ENCODE measurements around the gene OR2Y1.

DNA sequence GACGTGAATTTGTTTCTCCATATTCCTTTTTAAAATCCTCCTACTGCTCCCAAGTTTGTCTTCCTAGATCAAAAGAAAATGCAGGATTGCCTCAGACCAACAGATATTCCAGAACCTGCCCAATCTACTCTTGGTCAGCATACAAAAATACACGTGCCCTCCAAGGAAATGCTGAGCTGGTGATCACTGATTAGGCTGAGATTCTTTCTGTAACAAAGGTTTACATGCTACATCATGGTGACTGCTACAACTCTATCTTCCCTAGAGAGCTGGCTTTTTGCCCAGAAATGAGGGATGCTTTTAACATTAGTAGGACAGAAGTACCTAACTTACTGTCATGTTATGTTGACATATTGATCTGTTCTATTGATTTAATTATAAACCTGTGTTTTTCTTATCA, 35.5 kb downstream of the OR2Y1 start:
- TF ChIP-seq CTCF (conservative IDR thresholded peaks at IDR 0.05) (no peak), EZH2 (IDR thresholded peaks at IDR 0.05; ENCODE audit: low read depth) (no peak)
